HG02588 (cell line): ENCODE measurements around the gene PTPN14.
A peak's percentile ranks its signal among the peaks of the same experiment; 100 is the strongest.

Experiments
- ATAC-seq: cut with Tn5 transposase; IDR thresholded peaks from one replicate; pipeline ENCODE4 v1.9.1; 2021; ENCODE audit warnings: mild to moderate bottlenecking, moderate library complexity; ENCODE audit not compliant: unreplicated experiment

PTPN14 gene

GRCh38 chr1:214458541-214458940 is 92.9 kb downstream of the PTPN14 start:
- no peak for ATAC-seq

- ATAC-seq = no peak
These were observed 95.2 kb downstream of the PTPN14 start for GRCh38 chr1:214455971-214456867.

GRCh38 chr1:214455479-214455878 is 95.9 kb downstream of the PTPN14 start:
- no peak for ATAC-seq

DNA sequence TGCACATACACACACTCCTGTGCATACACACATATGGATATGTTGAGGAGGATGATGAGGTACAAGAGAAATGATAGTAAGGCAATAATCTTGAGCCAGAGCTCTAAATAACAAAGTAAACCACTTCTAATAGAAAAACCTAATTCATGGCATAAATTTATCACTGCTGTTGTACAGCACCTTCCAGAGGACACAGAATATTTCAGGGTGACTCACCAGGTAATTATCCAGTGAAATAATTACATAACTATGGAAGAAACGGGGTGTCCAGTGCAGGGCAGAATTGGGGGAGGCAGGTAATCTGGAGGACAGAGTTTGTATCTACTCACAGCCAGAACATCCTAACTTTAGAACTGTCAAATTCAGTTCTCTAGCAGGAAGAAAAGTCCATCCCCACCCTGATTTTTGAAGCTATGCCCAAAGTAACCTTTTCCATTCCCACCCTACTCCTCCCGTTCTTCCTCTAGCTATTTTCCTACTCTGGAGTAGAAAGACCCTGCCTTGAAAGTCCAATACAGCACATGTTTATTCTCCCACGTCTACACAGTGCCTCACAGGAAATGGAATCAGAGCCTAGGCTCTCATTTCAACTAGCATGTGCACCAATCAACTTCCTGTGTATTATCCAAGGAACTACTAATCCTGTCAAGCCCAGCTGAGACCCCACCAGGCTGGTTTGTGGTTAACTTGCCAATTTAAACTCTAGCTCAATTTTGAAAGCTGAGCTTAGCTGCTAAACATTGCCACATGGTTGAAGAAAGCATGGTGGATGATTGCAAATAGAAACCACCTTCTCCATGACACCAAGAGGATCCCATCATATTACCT is 96.6 kb downstream of the PTPN14 start:
- no peak for ATAC-seq

DNA sequence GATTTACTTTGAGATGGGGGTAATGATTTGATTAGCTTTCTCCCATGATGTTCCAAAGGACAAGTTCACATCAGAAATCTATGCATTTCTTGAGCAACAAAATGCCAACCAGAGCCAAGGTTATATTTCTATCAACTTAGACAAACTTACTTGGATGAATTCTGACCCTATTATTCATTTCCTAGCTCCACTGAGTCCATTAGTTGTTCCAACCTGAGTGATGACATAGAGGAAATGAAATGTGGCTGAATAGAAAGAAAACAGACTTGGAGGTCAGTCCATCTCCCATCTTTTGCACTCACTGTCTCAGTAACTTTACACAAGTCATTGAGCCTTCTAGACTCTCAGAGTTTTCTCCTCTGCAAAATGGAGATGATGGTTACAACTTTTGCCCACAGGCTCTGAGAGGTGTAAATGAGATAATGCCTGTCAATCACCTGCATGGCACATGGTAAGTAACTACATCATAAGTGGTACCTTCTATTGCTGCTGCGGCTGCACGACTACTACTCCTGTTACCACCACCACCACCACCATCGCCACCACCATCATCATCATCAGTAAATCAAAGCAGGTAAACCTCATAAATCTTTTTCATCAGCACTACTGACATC is 98.2 kb downstream of the PTPN14 start:
- ATAC-seq = no peak

- ATAC-seq = no peak
These were observed 99.1 kb downstream of the PTPN14 start for GRCh38 chr1:214452152-214452784.

DNA sequence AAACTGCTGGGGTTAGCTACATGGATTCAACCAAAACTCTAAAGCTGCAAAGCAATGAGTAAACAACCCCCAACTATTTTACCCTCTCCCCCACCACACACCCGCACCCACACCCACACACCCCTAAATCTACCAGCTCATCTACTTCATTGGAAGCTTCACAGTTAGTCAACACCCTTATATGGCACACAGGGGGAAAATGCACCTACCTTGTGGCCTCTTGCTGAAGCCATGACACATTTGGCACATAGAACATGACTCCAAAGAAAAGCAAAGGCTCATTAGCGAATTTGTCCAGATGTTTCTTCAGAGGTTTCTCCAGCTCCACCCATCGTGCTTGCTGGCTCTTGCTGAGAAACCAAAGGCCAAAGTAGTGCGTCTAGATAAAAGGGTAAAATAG is 99.8 kb downstream of the PTPN14 start:
- ATAC-seq = no peak

GRCh38 chr1:214449371-214449770 is 102.0 kb downstream of the PTPN14 start:
- no peak for ATAC-seq

- no peak for ATAC-seq
These were observed 102.9 kb downstream of the PTPN14 start for GRCh38 chr1:214448536-214448935.

DNA sequence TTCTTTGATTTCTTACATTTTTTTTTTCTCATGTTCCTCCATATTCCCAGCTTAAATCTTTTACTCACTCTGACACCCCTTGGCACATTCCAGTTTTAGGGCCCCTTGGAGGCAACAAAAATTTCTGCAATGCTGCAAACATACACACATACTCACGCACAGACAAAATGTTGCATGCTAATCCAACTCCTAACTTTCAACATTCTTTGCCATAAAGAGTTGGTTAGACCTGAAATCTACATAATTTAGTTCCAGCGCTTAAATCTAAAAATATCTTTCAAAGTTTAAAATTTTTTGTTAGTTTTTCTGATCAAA is 103.9 kb downstream of the PTPN14 start:
- ATAC-seq = no peak

DNA sequence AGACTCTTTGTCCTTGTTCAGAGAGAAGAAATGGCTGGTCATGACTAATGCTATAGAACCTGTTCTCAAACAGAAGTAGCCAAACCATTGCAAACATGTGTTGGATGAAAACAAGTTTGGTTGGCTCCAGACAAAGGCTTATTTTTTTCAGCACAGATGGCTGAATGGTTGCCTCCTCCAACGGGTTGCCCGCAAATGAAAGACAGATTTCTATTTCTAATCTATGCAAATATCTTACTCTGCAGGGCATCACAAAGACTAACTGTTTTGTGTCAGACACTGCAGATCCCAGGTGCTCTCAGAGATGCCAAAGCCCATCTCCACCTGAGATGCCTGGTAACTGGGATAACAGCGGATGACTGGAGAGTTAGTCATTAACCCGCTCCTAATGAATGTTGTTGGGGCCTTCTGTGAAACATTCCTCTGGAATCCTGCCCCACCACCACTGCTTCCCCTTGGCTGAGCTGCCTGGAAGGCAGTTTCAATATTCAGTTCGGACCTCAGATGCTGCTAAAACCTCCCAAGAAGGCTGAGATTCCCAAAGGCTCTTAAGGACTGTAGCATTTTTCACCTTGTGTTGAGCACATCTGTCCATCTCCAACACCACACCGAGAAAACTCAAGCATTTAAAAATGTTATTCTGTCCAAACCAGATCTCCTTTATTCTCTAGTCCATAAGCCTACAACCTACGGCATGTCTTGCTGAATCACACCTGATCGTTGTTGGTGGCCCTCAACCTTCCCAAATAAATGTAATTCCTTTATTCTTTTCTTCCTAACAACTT is 104.4 kb downstream of the PTPN14 start:
- ATAC-seq = peak; percentile 82

- no peak for ATAC-seq
These were observed 105.4 kb downstream of the PTPN14 start for GRCh38 chr1:214445831-214446614.

DNA sequence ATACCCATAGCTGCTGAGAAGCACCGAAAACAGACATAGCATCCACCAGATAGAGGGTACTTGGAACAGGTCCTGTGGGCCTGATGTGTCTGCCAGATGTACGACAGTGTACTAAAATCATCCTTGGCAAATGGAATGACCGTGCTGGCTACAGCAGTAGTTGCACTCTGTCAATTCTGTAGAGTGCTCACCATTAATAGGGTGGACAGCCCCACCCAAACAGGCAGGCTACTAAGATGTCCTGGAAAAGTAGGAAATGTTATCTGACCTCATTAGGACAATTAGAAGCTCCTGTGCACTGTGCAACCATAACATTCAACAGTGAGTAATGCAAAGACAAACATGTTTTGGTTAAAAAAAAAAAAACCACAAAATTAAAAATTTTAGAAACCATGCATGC is 106.2 kb downstream of the PTPN14 start:
- ATAC-seq = no peak

GRCh38 chr1:214444182-214444939 is 107.0 kb downstream of the PTPN14 start:
- no peak for ATAC-seq

DNA sequence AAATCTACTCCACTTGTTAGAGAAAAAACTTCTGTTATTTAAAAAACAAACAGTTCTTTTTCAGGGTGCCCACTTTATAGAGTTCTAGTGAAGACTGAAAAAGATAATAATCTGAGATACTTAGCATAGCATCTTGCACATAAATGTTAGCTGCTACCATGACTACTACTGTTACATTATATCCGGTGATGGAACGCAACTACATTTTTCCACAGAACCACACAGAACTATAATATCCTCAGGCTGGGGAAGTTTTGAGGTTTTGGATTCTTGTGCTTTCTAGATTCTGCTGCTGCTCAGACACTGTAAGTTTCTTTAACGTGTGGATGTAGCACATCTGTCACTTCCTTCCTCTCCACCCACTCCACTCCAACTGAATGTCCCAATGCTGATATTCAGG is 110.3 kb downstream of the PTPN14 start:
- no peak for ATAC-seq

- ATAC-seq = no peak
These were observed 111.0 kb downstream of the PTPN14 start for GRCh38 chr1:214440219-214440965.

GRCh38 chr1:214439352-214440119 is 111.9 kb downstream of the PTPN14 start:
- peak; percentile 86 for ATAC-seq
